ENCODE data around the gene FYCO1. TPM values are rescaled to one million over a fixed set of nuclear protein-coding genes. Genes with fewer than 3 reads are reported as not detected.

The FYCO1 gene
- total and polyA plus RNA-seq, 2 of the 8 experiments (the other 6 are each of a cell fraction or from before 2014, with no cell fraction given): 4.8 to 10.8 TPM

DNA sequence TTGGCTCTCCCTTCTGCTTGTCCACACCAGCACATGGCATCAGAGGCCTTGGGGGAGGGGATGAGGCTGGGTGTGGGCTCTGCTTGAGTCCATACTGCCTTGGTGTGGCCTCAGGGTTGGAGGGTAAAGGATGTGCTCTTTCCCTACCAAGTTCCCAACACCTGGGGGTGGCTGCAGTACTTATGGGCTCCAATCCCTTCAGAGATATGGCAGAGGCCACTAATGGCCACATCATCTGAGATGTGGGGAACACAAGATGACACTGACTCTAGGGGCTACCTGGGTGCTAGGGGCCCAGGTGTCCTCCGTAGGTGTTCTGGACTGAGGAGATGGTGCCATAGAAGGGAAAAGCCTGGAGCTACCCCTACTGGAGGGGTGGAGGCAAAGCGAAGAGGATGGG lies 45.5 kb downstream of the FYCO1 start (continued):
- TF ChIP-seq TBP (IDR thresholded peaks at IDR 0.05; ENCODE audit: low read depth, low read length): no peak
- TF ChIP-seq CREB1 (IDR thresholded peaks at IDR 0.05): no peak
- no peak for TF ChIP-seq NANOG (IDR thresholded peaks at IDR 0.05; ENCODE audit: insufficient read depth, low read depth, low read length, poor library complexity, severe bottlenecking)
- TF ChIP-seq BRCA1 (IDR thresholded peaks at IDR 0.05; ENCODE audit: low read depth, low read length): no peak
- no peak for TF ChIP-seq RBBP5 (IDR thresholded peaks at IDR 0.05; ENCODE audit: borderline replicate concordance, low read depth, low read length)
- TF ChIP-seq KDM5A (IDR thresholded peaks at IDR 0.05; ENCODE audit: low read length): no peak
